HT1080 (cell line): ENCODE measurements around the gene TP53I3. TPM values are rescaled to one million over a fixed set of nuclear protein-coding genes. Genes with fewer than 3 reads are reported as not detected.
"Not testable (repeated sequence)": the region's sequence is repeated elsewhere in the genome, so short reads cannot be mapped to it uniquely, and the experiment has no call there.

Experiments used
- DNase-seq: peaks from one replicate; pipeline ENCODE4 v3.0.0-alpha.2; 2015; ENCODE audit warnings: low read depth
- polyA plus RNA-seq, 2 experiments: library from polyadenylated mRNA; depleted of rRNA; stranded (reverse); fragments of >200 nt; gene quantifications; 2 replicates each; pipeline ENCODE4 v1.2.3, GENCODE V29; 2015
- total RNA-seq: library from RNA; depleted of rRNA; stranded (reverse); fragments of >200 nt; shearing (Covaris generic); gene quantifications from 2 replicates; pipeline ENCODE4 v1.2.3, GENCODE V29; 2014; rRNA removed

TP53I3 gene, protein sequence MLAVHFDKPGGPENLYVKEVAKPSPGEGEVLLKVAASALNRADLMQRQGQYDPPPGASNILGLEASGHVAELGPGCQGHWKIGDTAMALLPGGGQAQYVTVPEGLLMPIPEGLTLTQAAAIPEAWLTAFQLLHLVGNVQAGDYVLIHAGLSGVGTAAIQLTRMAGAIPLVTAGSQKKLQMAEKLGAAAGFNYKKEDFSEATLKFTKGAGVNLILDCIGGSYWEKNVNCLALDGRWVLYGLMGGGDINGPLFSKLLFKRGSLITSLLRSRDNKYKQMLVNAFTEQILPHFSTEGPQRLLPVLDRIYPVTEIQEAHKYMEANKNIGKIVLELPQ
- 57.1 and 57.2 TPM in 2 replicates for total RNA-seq
- polyA plus RNA-seq (2015; cell fraction: cytosol; rRNA removed) = 27.5 and 43.9 TPM in 2 replicates
- polyA plus RNA-seq (2015; cell fraction: nucleus; rRNA removed) = 45.5 and 62.5 TPM in 2 replicates

DNA sequence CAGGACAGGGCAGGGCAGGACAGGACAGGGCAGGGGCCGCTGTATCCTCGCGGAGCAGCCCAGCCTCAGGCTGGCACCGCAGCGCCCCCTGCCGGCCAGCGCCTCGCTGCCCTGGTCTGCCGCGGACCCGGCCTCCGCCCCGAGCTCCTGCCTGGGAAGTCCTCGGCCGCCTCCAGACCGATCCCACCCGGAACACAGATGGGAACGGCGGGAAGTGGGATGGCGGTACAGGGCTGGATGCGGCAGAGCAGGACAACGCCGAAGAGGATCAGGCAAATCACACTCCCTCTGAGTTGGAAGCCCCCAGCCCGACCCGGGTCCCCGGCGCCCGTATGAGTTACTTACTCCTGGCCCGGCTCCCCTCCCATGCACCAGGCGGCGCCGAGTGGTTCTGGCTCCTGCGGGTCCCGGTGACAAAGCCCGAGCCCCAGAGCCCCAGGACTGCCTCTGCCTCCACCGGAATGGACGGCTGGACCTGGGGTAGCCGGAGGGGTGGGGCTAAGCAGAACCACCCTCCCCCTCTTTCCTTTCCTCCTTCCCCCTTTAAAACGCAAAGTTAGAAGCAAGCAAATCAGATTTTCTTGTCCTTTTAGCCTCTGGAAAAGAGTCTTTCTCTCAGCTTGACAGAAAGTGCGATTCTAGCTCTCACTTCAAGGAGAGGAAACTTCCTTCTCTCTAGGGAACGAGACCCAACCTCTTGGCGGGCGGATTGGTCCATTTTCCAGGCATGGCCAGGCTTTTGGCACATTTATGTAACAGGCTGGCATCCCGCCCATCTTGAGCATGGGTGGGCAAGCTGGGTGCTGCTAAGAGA, at the start of gene TP53I3:
Gene TP53I3, minus strand, starts transcription at position 449 of the 814 bp plus-strand sequence. CDS start 508 bp downstream, outside the sequence.
- DNase-seq = peak; percentile 92

DNA sequence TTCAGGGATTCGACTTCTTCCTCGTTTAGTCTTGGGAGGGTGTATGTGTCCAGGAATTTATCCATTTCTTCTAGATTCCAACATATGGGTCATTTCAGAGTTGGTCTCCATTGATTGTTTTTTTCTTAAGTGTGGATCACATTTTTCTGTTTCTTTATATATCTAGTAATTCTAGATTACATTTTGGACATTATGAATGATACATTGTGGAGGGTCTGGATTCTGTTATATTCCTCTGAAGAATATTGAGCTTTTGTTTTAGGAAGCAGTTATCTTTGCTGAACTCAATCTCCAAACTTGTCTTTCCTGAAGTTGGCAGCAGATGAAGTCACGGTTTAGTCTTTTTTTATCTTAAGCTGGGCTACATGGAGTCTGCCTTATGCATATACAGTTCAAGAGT, 47.9 kb upstream of the TP53I3 start:
- DNase-seq = no peak

DNA sequence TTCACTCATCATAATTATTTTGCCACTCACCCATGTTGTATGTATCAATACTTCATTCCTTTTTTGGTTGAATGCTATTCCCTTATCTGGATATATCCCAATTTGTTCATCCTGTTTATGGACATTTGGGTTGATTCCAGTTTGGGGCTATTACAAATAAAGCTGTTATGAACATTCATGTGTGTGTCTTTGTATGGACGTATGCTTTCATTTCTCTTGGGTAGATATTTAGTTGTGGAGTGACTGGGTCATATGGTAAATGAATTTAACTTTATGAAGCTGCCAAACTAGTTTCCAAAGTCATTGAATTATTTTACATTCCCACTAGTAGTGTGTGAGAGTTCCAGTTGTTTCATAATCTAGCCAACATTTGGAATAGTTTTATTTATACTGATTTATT, 41.3 kb upstream of the TP53I3 start:
- DNase-seq = no peak

DNA sequence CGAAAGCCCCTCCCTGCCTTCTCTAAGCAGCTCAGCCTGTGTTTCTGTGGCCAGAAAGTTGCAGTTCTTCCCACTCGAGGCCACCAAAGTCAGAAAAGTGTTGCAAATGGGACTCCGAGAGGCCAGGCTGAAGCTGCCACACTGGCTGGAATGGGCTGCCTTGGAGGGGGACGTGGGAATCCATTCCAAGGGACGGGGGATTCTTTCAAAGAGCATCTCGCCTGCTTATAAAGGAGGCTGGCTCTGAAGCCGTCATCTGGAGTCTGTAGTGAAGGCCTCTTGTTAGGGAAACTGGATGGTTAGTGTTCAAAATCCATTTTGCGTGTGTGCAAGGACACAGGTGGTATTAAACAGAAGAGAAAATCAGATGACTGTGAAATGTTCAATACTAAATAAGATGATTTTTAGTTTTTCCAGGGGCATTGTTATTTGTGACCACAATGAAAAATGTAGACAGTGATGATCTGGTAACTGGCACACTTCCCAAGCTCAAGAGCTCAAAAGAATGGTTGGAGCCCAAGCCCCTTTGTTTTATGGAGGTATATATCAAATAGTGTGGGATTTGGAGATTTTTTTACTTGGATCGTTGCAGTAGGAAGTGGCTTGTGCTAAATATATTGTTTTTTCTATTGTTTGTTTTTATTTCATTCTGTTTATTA, 39.4 kb upstream of the TP53I3 start:
- DNase-seq = no peak

DNA sequence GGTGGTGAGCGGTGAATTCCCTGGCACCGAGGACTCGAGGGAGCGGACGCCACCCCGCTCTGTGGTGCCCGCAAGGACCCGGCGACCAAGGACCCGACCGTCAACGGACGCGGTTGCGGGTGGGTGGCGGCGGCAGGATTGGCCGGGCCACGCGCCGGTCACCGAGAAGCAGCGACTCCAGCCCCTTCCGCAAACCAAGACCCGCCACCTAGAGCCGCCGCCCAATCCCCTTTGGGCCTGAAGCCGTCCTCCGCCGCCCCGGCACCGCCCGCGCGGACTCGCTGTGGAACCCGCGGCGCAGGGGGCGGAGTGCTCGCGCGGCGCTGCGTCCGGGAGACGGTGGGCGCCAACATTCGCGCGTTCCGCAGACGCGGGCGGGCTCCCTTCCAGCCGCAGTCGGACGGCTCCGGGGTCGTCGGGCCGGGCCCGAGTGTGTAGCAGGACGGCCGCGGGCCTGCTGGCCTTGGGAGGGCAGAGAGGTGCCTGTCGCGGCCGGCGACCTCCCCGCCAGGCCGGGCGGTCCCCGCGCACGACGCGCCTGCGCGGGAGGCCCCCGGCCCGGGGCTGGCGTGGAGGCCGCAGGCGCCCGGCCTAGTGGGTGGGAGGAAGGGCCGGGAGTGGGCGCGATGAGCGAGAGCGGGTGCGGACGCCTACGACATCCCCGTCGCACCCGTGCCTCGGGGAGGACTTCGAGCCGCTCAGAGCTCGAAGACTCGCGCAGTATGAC, 38.7 kb upstream of the TP53I3 start, which contains the start of the genes FAM228B and PFN4:
Gene FAM228B, plus strand, starts transcription at position 275 of the 727 bp plus-strand sequence. CDS start 893 bp downstream, outside the sequence.
Gene PFN4, minus strand, starts transcription at position 140 of the 727 bp plus-strand sequence. CDS start 799 bp downstream, outside the sequence.
- DNase-seq = peak; percentile 80

DNA sequence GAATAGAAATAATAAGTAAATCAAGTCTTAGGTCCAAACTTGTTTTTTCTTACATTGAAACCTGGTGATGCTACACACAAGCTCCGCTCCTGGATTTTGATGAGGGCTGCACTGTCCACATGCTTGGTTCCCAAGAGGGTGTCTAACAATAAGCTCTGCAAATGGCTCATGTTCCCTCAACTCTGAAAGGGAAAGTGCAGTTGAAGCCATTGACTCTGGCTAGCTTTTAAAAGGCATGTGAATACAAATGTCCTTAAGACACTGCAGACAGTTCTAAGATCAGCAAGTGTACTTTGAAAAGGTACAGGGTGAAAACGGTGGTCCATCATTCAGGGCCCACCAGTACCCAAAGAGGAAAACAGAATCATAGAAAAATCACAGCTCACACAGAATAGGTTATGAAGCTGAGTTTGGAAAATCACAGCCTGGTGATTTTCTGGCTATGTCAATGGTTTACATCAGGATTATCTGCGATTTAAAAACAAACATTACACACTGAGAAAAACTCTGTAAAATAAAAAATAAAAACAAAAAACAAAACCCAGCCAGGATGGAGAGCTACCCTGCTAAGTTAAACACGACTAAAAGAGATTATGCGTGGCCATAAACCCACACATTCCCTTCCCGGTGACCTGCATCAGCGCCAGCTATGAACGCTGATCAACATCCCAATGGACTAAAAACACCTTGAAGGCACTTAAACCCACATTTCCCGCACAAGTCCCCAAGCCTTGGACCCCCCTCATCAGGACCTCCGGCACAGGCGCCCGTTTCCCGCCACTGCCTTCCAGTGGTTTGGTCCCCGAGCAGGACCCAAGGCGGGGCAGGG, 37.9 kb upstream of the TP53I3 start:
- no peak for DNase-seq

DNA sequence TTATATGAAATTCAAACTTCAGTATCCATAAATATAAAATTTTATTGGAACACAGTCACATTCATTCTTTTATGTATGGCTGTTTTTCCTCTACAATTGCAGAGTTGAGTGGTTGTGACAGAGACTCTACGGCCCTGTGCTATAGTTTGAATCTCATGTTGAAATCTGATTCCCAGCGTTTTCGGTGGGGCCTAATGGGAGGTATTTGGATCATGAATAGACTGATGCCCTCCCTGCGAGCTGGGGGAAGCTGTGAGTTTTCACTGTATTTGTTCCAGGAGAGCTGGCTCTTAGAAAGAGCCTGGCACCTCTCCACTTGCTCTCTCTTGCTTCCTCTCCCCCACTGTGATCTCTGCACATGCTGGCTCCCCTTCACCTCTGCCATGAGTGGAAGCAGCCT, 36.8 kb upstream of the TP53I3 start:
- no peak for DNase-seq

DNA sequence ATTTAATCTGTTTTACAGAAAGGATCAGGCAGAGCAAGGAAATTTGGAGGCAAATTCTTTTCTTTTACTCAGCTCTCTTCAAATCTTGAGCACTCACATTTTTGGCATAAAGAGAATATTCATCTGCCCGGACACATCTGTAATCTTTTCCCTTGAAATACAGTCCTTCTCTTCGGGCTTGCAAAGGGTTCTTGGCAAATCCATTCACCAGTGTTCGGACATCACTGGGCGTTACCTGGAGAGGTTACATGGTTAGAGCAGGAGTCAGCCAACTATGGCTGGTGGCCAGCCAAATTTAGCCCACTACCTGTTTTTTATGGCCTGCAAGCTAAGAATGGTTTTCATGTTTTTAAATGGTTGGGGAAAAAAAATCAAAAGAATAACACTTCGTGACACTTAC, 36.4 kb upstream of the TP53I3 start:
- no peak for DNase-seq

DNA sequence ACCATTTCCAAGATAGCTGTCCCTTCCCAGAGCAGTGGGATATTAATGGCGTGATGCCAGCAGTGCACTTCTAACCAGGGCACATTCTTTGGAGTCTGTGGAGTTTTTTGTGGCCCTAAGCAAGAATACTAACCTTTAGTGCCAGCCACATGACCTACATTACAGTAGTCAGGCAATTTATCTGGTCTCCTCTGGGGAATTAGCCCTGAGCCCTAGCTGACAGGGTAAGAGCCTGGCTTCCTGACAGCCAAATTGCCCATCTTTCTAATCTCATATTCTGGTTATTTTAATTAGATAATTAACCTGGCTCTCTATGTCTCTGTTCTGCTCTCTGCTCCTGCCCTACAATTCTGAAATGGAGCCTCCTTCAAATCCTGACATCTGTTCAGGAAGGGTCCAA, 33.3 kb upstream of the TP53I3 start:
- no peak for DNase-seq

DNA sequence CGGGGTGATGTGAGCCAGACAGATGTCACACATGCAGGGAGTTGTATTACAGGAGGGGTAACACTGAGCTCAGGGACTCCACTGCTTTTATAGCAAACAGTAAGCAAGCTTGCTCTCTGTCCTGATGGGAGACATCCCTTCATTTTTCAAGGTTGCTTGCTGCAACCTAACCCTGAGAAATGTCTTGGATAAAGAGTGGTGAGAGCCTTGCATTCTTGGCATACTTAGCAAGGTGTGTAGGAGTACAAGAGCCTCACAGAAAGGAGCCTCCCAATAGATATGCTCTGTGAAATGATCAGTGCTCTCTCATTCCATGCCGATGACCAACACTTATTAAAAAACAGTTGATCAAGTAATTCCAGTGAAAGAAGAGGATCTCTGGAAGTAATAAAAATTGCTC, 30.4 kb upstream of the TP53I3 start:
- peak; percentile 12 for DNase-seq

DNA sequence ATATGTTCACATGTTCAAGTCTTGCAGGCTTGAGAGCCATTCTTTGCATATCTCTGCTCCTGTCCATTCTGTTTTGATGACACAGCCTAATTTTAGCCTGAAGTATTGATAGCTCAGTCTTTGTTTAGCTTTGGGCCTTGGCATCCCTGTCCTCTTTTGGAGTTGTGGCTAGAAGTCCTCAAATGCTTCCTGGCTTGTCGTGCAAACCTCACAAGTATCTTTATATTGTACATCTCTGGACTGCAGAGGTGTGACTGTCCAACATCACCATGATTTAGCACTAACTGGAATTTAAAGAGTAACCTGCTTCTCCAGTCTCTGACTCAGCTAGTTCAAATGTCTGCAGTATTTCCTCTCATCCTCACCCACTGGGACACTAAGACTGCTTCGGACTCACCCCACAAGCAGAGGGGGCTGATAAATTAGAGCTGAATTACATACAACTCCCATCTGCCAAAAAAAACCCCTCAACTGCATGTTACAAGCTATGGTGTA, 26.8 kb upstream of the TP53I3 start:
- peak; percentile 47 for DNase-seq

DNA sequence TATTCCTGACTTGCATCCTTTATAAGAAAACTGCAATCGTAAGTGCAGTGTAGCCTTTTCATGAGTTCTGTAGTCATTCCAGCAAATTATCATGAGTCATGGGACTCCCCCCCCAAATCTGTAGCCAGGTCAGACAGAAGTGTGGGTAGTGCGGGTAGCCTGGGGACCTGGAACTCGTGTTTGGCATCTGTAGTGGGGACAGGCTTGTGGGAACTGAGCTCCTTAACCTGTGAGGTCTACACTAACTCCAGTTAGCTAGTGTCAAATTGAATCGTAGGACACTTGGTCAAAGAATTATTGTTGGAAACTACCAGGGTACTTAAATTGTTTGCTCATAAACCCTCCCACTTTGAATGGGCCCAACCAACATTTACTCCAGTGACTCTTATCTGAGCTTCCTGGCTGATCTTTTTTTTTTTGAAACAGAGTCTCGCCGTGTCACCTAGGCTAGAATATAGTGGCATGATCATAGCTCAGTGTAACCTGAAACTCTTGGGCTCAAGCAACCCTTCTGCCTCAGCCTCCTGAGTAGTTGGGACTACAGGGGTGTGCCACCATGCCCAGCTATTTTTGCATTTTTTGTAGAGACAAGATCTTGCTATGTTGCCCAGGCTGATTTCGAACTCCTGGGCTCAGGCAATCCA, 26.1 kb upstream of the TP53I3 start:
- no peak for DNase-seq

DNA sequence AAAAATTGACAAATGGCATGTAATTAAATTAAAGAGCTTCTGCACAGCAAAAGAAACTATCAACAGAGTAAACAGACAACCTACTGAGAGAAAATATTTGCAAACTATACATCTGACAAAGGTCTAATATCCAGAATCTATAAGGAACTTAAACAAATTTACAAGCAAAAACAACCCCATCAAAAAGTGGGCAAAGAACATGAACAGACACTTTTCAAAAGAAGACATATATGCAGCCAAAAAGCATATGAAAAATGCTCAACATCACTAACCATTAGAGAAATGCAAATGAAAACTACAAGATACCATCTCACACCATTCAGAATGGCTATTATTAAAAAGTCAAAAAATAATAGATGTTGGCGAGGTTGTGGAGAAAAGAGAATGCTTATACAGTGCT, 24.8 kb upstream of the TP53I3 start:
- DNase-seq = not testable (repeated sequence)

DNA sequence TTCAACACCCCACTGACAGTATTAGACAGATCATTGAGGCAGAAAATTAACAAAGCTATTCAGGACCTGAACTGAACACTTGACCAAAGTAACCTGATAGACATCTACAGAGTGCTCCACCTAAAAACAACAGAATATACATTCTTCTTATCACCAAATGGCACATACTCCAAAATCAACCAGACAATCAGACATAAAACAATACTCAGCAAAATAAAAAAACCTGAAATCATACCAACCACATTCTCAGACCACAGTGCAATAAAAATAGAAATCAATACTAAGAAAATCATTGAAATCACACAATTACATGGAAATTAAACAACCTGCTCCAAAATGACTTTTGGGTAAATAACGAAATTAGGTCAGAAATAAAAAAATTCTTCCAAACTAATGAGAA, 22.7 kb upstream of the TP53I3 start:
- DNase-seq = no peak

DNA sequence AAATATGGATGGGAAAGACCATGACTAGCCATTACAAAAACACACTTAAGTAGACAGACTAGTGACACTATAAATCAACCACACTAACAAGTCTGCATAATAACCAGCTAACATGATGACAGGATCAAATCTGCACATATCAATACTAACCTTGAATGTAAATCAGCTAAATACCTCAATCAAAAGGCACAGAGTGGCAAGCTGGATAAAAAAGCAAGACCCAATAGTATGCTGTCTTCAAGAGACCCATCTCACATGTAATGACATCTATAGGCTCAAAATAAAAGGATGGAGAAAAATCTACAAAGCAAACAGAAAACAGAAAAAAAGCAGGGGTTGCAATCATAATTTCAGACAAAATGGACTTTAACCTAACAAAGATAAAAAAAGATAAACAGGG, 22.2 kb upstream of the TP53I3 start:
- DNase-seq = no peak

DNA sequence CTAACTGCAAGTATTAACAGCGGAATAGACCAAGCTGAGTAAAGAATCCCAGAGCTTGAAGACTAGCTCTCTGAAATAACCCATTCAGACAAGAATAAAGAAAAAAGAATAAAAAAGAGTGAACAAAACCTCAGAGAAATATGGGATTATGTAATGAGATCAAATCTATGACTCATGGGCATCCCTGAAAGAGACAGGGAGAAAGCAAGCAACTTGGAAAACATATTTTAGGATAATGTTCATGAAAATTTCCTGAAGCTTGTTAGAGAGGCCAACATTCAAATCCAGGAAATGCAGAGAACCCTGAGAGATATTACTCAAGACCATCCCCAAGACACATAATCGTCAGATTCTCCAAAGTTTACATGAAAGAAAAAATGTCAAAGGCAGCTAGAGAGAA, 21.2 kb upstream of the TP53I3 start:
- DNase-seq = no peak

DNA sequence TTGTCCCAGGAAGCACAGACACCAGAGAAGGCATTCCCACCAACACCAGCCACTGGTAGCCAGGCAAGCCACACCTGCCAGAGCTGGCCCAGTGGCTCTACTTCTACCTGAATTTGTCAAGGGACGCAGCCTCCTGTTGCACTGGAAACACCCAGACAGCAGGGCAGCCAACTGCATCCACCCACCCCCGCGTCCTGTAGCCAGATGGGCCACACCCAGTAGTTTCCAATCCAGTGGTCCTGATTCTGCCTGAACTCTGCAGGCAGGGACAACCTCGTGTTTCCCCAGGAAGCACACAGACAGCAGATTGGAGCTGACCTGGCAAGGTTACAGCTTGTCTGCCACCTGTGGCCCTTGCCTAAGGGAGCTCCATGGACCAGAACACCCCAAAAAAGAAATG, 20.3 kb upstream of the TP53I3 start:
- DNase-seq = no peak

DNA sequence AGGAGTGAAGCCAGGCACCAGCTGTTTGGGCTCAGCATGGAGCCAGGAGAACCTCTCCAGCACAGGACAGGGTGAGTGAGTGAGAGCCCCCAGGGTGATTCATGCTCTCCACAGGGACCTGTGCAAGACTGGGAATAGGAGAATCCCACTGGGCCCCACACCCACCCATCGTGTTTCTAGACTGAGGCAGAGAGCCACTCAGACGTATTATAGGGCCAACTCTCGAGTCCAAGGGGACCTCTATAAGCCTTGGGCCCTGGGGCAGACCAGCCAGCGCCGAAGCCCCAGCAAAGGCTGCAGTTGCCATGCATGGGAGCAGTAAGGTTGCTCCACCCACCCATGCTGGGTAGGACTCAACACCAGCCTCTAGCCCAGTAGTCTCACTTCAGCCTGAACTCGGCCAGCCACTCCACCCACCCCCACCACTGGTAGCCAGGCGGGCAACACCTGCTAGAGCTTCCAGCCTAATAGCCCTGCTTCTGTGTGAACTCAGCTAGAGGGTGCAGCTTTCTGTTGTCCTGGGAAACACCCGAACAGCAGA, 19.5 kb upstream of the TP53I3 start:
- DNase-seq = no peak

DNA sequence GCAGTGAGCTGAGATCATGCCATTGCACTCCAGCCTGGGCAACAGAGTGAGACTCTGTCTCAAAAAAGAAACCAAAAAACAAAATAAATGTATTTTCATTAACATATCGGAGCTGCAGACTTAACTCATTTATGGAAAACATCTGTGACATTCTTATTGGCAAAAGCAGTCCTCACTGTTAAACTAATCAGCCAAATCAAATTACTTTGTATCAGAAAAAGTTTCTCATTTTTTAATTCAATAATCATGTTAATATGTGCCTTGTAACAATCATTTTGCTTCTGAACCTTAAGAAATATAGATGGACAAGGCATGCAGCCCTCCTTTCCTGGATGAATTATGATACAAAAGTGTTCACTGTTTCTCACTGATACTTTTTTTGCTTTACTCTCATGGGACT, 18.0 kb upstream of the TP53I3 start:
- no peak for DNase-seq
